ENCODE measurements around the gene AKAP7.

AKAP7 gene

DNA sequence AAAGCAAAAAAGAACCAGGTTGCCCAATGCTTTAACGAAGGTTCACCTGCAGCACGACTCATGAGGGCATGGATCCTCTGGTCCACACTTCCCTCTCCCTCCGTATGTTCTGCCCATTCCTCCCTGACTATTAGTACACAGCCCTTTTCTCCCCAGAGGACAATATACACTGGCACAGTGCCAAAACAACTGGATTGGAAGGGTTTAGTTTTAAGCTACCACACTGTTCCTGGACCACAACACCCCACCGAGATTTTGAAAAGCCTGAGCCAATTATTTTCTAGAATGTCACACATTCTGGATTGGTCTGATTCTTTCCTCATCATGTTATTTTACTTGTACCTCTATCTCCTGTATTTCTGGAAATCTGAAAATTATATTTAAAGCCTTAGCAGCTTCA, 2.9 kb upstream of the AKAP7 start:
- FAIRE-seq (no peak), DNase-seq (ENCODE audit: low spot score) (no peak)

DNA sequence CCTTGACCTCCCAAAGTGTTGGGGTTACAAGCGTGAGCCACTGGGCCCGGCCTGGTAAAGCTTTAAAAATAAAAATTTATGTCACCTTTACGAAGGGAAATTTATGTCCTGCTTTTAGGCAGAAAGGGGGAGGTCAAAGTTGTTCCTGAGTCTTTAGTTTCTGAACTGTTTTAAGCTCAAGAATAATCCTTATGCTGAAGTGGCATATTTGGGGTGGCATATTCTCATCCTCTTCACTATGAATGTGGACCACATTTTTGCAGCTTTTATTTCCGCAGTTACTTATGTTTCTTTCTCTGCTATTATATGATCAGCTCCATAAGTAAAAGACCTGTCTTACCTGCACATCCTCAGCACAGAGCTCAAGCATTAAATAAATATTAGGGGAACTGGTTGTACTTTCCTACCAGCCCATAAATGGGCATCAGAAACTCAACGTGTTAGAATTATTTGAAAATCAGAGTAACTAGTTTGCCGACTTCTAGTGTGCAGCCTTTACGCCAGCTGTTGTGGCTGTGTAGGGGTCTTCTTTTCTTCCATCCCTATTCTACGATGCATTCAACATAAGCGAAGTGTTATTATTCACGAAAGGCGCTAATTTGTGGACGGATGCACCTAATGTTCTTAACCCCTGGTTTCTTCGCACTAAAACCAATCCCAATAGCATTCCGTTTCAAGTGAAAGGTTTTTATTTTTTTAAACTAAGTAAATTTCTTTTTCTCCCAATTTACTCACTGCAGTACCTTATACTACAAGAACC, 867 bp upstream of the AKAP7 start:
- FAIRE-seq = no peak
- DNase-seq (ENCODE audit: low spot score) = no peak

- FAIRE-seq = no peak
- DNase-seq (ENCODE audit: low spot score) = no peak
These were observed 355 bp upstream of the AKAP7 start for GRCh38 chr6:131134980-131135243.

- FAIRE-seq (no peak), DNase-seq (ENCODE audit: low spot score) (no peak)
These were observed 937 bp downstream of the AKAP7 start for GRCh38 chr6:131136021-131136786.

DNA sequence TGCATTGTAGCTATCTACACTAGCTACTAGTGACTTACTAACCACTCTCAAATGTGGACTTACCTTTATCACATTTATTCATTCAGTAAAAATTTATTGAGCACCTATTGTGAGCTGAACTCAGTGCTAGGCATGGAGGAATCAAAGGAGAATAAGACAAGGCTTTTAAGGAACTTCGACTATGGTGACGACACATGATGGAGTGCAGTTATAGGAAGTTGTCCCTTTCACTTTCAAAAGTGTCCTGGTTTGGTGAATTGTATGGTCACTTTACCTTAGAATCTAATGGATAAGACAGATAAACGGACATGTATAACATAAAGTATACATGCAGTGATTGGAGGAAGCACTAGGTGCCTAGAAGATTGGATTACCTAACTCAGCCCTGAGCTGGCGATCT, 4.3 kb downstream of the AKAP7 start:
- DNase-seq (ENCODE audit: low spot score) (no peak), FAIRE-seq (no peak)

DNA sequence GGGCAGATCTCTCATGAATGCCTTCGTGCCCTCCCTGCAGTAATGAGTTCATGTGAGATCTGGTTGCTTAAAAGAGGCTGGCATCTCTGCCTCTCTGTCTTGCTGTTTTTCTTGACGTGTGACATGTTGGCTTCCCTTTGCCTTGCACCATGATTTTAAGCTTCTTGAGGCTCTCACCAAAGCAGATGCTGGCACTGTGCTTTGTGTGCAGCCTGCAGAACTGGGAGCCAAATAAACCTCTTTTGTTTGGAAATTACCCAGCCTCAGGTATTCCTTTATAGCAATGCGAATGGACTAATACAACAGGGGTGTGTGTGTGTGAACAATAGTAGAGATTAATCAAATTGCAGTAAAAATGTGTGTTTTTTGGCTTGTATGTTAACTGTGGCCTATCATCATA, 8.1 kb downstream of the AKAP7 start:
- DNase-seq (ENCODE audit: low spot score) = no peak
- FAIRE-seq = no peak

GRCh38 chr6:131146865-131147264, 11.6 kb downstream of the AKAP7 start:
- FAIRE-seq (no peak), DNase-seq (ENCODE audit: low spot score) (no peak)

DNA sequence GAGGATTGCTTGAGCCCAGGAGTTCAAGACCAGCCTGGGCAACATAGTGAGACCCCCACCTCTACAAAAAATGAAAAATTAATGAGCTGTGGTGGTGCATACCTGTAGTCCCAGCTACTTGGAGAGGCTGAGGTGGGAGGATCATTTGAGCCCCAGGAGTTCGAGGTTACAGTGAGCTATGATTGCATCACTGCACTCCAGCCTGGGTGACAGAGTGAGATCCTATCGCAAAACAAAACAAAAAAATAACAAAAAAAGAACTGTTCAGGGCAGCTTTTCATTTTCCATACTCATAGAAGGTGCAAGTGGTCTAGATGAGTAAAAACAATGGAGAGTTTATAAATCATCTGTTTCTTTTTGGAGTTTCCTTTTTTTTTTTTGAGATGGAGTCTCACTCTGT, 21.1 kb downstream of the AKAP7 start:
- FAIRE-seq (no peak), DNase-seq (ENCODE audit: low spot score) (no peak)

GRCh38 chr6:131159578-131159977, 24.3 kb downstream of the AKAP7 start:
- FAIRE-seq (no peak), DNase-seq (ENCODE audit: low spot score) (no peak)

DNA sequence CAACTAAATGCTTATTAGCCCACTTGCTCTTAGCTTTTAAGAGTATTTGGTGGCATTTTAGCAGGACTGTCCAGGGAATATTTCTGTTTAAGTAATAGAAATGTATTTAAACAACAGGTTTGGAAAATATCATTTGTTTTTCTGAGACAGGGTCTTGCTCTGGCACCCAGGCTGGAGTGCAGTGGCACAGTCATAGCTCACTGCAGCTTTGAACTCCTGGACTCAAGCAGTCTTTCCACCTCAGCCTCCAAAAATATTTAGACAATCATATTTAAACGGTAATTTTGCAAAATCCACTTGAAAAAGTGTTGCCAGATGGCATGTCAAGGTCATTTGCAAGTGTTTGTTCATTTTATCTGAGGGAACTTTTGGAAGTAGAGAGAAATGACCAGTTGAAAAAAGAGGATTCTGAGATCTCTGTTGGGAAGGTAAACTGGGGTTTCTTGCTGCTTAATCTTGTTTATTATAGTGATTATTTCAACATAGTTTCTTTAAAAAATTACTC, 25.0 kb downstream of the AKAP7 start:
- no peak for FAIRE-seq

GRCh38 chr6:131161987-131162386, 26.7 kb downstream of the AKAP7 start:
- FAIRE-seq = no peak

More for the DNA sequence above, 25.0 kb downstream of the AKAP7 start:
- DNase-seq (ENCODE audit: low spot score) = no peak

DNA sequence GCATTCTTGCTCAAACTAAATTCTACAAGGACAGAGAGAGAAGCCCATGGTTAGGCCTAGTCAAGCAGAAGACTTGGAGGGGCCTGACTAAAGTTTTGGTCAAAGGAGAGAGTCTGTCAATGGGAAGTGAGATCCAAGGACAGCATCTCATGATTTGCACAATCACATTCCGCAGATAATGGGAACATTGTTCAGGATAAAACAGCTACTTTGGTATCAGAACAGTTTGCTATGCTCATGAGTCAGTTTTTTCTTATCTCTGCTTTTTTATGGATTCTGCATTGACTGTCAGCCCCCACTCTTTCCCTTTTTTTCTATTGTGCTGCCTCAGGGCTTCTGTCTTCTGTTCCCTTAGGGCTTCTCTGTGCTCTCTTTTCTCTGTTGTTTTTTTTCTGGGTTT, 28.6 kb downstream of the AKAP7 start:
- DNase-seq (ENCODE audit: low spot score) (no peak), FAIRE-seq (no peak)

More at GRCh38 chr6:131161987-131162386, 26.7 kb downstream of the AKAP7 start:
- DNase-seq (ENCODE audit: low spot score) = no peak

DNA sequence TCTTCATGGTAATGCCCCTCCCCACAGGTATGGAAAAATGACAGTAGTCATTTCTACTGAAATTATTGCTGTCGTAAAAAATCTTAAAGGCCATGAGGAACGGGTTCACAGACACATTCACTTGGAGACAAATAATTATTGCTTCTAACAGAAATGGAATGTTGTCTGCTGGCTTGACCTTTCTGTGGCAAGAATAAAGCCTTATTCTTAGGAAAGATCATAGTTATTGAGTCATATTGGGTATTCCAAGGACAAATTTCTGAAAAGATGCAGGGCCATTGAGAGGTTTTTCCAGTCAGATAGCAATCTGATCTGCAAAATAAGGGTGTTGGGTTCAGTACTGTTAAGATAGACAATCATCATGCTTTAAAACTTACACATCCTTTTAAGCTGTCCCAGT, 29.2 kb downstream of the AKAP7 start:
- DNase-seq (ENCODE audit: low spot score) = no peak
- no peak for FAIRE-seq

GRCh38 chr6:131167773-131168172, 32.5 kb downstream of the AKAP7 start:
- DNase-seq (ENCODE audit: low spot score) (no peak), FAIRE-seq (no peak)

DNA sequence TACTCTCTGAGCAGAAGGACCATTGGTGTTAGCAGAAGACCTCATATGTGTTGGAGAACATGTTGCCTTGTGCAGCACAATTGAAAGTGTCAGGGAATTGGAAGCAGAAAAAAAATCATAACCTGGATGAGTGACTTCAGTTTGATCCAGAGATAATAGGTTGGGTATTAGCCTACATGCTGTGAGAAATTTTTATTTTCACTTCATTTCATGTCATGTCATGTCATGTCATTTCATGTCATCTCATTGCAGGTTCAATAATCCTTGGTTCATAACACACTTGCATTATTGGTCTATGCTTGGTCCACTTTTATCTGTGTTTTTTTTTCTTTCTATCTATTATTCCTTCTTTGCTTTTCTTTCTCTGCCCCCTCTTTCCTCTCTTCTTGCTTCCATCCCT, 34.3 kb downstream of the AKAP7 start:
- FAIRE-seq (no peak), DNase-seq (ENCODE audit: low spot score) (no peak)

GRCh38 chr6:131172222-131172621, 37.0 kb downstream of the AKAP7 start:
- FAIRE-seq (no peak), DNase-seq (ENCODE audit: low spot score) (no peak)

- FAIRE-seq (no peak), DNase-seq (ENCODE audit: low spot score) (no peak)
These were observed 38.4 kb downstream of the AKAP7 start for GRCh38 chr6:131173680-131174079.

DNA sequence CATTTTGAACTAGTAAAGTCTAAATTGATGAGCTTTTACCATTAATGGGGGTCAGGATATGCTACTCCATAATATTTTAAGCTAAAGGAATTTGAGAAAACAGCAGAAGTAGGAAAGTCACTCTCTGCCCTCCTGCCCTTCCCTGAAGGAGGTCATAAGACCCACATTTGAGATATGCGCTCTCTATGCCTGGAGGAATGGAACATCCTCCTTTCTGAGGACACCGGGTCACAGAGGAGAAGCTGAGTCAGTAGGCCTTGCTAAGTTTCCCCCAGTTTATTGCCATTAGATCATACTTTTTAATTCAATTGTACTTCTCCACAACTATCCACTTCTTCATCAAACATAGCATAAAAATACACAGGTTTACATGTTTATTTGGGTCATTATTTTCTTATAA, 40.3 kb downstream of the AKAP7 start:
- DNase-seq (ENCODE audit: low spot score) = no peak

GRCh38 chr6:131177996-131178395, 42.7 kb downstream of the AKAP7 start:
- DNase-seq (ENCODE audit: low spot score) (no peak), FAIRE-seq (no peak)

More for the DNA sequence above, 40.3 kb downstream of the AKAP7 start:
- no peak for FAIRE-seq

GRCh38 chr6:131182991-131183425, 47.7 kb downstream of the AKAP7 start:
- DNase-seq (ENCODE audit: low spot score) (no peak), FAIRE-seq (no peak)

- FAIRE-seq (no peak), DNase-seq (ENCODE audit: low spot score) (no peak)
These were observed 48.3 kb downstream of the AKAP7 start for GRCh38 chr6:131183427-131184095.

DNA sequence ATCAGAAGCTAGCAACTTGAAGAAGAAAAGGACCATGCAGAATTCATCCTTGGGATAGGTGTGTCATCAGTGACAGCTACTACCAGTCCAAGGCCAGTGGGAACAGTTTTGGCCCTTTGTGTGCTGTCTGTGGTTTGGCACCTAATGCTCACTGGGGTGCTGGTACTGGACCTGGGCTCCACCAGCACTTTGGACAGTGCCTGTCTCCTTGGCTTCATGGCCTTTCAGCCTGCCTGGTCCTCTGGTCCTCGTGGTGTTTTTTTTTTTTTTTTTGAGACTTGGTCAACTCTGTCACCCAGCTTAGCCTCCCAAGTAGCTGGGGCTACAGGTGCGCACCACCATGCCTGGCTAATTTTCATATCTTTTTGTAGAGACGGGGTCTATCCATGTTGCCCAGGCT, 56.3 kb downstream of the AKAP7 start:
- DNase-seq (ENCODE audit: low spot score) = no peak
- no peak for FAIRE-seq

All from RCC 7860 (cell line).